Measurements from ENCODE around the gene MAD1L1. TPM values are rescaled to one million over a fixed set of nuclear protein-coding genes. Genes with fewer than 3 reads are reported as not detected.
"Not testable (repeated sequence)": the region's sequence is repeated elsewhere in the genome, so short reads cannot be mapped to it uniquely, and the experiment has no call there.

MAD1L1 gene
- total RNA-seq, 1 experiment from 2014 or later: 63.0 TPM

GRCh38 chr7:2165610-2166594 lies 66.8 kb downstream of the MAD1L1 start:
- H3K36me3 ChIP-seq (replicated peaks; ENCODE audit: control insufficient read depth, insufficient read depth, low read length): peaks cover 2% of the 10 kb centered on the region
- H3K27me3 ChIP-seq (ENCODE audit: control insufficient read depth, insufficient read depth, low read length): no peaks in the 10 kb centered on the region
- DNase-seq: peak; percentile 45
- H3K4me3 ChIP-seq (ENCODE audit: insufficient read depth, low read depth, low read length): no peak overlapping the region

- H3K4me3 ChIP-seq (ENCODE audit: insufficient read depth, low read depth, low read length): no peak overlapping the region
- H3K36me3 ChIP-seq (replicated peaks; ENCODE audit: control insufficient read depth, insufficient read depth, low read length): no peaks in the 10 kb centered on the region; the same call in 1 of the 2 replicates
- DNase-seq: peak; percentile 28
- no peaks in the 10 kb centered on the region for H3K27me3 ChIP-seq (ENCODE audit: control insufficient read depth, insufficient read depth, low read length)
Observed at GRCh38 chr7:2165239-2165609, 67.5 kb downstream of the MAD1L1 start.

- no peaks in the 10 kb centered on the region for H3K27me3 ChIP-seq (ENCODE audit: control insufficient read depth, insufficient read depth, low read length)
- peak; percentile 35 for DNase-seq
- no peak overlapping the region for H3K4me3 ChIP-seq (ENCODE audit: insufficient read depth, low read depth, low read length)
- H3K36me3 ChIP-seq (replicated peaks; ENCODE audit: control insufficient read depth, insufficient read depth, low read length): no peaks in the 10 kb centered on the region
Observed at GRCh38 chr7:2164646-2165045, 68.1 kb downstream of the MAD1L1 start.

- DNase-seq: peak; percentile 47
- Histone ChIP-seq H3K36me3 (replicated peaks; ENCODE audit: control insufficient read depth, insufficient read depth, low read length) (no peaks in the 10 kb centered on the region), H3K27me3 (ENCODE audit: control insufficient read depth, insufficient read depth, low read length) (no peaks in the 10 kb centered on the region), H3K4me3 (ENCODE audit: insufficient read depth, low read depth, low read length) (no peak overlapping the region)
Observed at GRCh38 chr7:2163600-2164555, 68.9 kb downstream of the MAD1L1 start.

GRCh38 chr7:2162959-2163358 lies 69.8 kb downstream of the MAD1L1 start:
- peak; percentile 65 for DNase-seq
- Histone ChIP-seq H3K36me3 (replicated peaks; ENCODE audit: control insufficient read depth, insufficient read depth, low read length) (no peaks in the 10 kb centered on the region), H3K4me3 (ENCODE audit: insufficient read depth, low read depth, low read length) (no peak overlapping the region), H3K27me3 (ENCODE audit: control insufficient read depth, insufficient read depth, low read length) (no peaks in the 10 kb centered on the region)

- not testable (repeated sequence) for H3K36me3 ChIP-seq (replicated peaks; ENCODE audit: control insufficient read depth, insufficient read depth, low read length); DNase-seq; H3K27me3 ChIP-seq (ENCODE audit: control insufficient read depth, insufficient read depth, low read length); H3K4me3 ChIP-seq (ENCODE audit: insufficient read depth, low read depth, low read length)
Observed at GRCh38 chr7:2162004-2162902, 70.5 kb downstream of the MAD1L1 start.

- Histone ChIP-seq H3K4me3 (ENCODE audit: insufficient read depth, low read depth, low read length) (no peak overlapping the region), H3K36me3 (replicated peaks; ENCODE audit: control insufficient read depth, insufficient read depth, low read length) (no peaks in the 10 kb centered on the region), H3K27me3 (ENCODE audit: control insufficient read depth, insufficient read depth, low read length) (no peaks in the 10 kb centered on the region)
- peak; percentile 86 for DNase-seq
Observed at GRCh38 chr7:2159176-2159520, 73.6 kb downstream of the MAD1L1 start.

GRCh38 chr7:2158331-2159175 lies 74.2 kb downstream of the MAD1L1 start:
- Histone ChIP-seq H3K27me3 (ENCODE audit: control insufficient read depth, insufficient read depth, low read length) (no peaks in the 10 kb centered on the region), H3K36me3 (replicated peaks; ENCODE audit: control insufficient read depth, insufficient read depth, low read length) (no peaks in the 10 kb centered on the region), H3K4me3 (ENCODE audit: insufficient read depth, low read depth, low read length) (no peak overlapping the region)
- no peak for DNase-seq

- DNase-seq: no peak
- Histone ChIP-seq H3K36me3 (replicated peaks; ENCODE audit: control insufficient read depth, insufficient read depth, low read length) (no peaks in the 10 kb centered on the region), H3K4me3 (ENCODE audit: insufficient read depth, low read depth, low read length) (no peak overlapping the region), H3K27me3 (ENCODE audit: control insufficient read depth, insufficient read depth, low read length) (no peaks in the 10 kb centered on the region)
Observed at GRCh38 chr7:2157473-2158279, 75.1 kb downstream of the MAD1L1 start.

GRCh38 chr7:2156756-2157472 lies 75.8 kb downstream of the MAD1L1 start:
- no peak for DNase-seq

GRCh38 chr7:2154831-2155230 lies 77.9 kb downstream of the MAD1L1 start:
- Histone ChIP-seq H3K4me3 (ENCODE audit: insufficient read depth, low read depth, low read length) (no peak overlapping the region), H3K36me3 (replicated peaks; ENCODE audit: control insufficient read depth, insufficient read depth, low read length) (no peaks in the 10 kb centered on the region), H3K27me3 (ENCODE audit: control insufficient read depth, insufficient read depth, low read length) (no peaks in the 10 kb centered on the region)
- DNase-seq: no peak

More at GRCh38 chr7:2156756-2157472, 75.8 kb downstream of the MAD1L1 start:
- no peaks in the 10 kb centered on the region for H3K36me3 ChIP-seq (replicated peaks; ENCODE audit: control insufficient read depth, insufficient read depth, low read length)
- H3K27me3 ChIP-seq (ENCODE audit: control insufficient read depth, insufficient read depth, low read length): no peaks in the 10 kb centered on the region
- H3K4me3 ChIP-seq (ENCODE audit: insufficient read depth, low read depth, low read length): no peak overlapping the region

- Histone ChIP-seq H3K27me3 (ENCODE audit: control insufficient read depth, insufficient read depth, low read length) (no peaks in the 10 kb centered on the region), H3K4me3 (ENCODE audit: insufficient read depth, low read depth, low read length) (no peak overlapping the region), H3K36me3 (replicated peaks; ENCODE audit: control insufficient read depth, insufficient read depth, low read length) (no peaks in the 10 kb centered on the region; the same call in 1 of the 2 replicates)
- no peak for DNase-seq
Observed at GRCh38 chr7:2154121-2154520, 78.6 kb downstream of the MAD1L1 start.

Data from H7 (cell line).